CD4-positive, alpha-beta T cell treated with Interleukin-12 subunit alpha and Interleukin-12 subunit beta, for 1 hour (primary cell): Measurements from ENCODE around the gene FGD5.

Source experiments
- DNase-seq: peaks from one replicate; pipeline ENCODE4 v3.0.0-alpha.2; 2020

FGD5 gene

GRCh38 chr3:14832975-14833722 is 14.4 kb downstream of the FGD5 start:
- DNase-seq: no peak

- no peak for DNase-seq
These were observed 15.4 kb downstream of the FGD5 start for GRCh38 chr3:14834121-14834520.

- no peak for DNase-seq
These were observed 16.2 kb downstream of the FGD5 start for GRCh38 chr3:14834807-14835466.

GRCh38 chr3:14836049-14836468 is 17.3 kb downstream of the FGD5 start:
- DNase-seq: no peak

- no peak for DNase-seq
These were observed 18.6 kb downstream of the FGD5 start for GRCh38 chr3:14837186-14837877.

- DNase-seq: no peak
These were observed 19.1 kb downstream of the FGD5 start for GRCh38 chr3:14837878-14838258.

- DNase-seq: no peak
These were observed 20.5 kb downstream of the FGD5 start for GRCh38 chr3:14839236-14839635.

- DNase-seq: no peak
These were observed 23.1 kb downstream of the FGD5 start for GRCh38 chr3:14841836-14842235.

- no peak for DNase-seq
These were observed 23.5 kb downstream of the FGD5 start for GRCh38 chr3:14842277-14842676.

- DNase-seq: no peak
These were observed 24.6 kb downstream of the FGD5 start for GRCh38 chr3:14843321-14843720.

GRCh38 chr3:14844386-14845170 is 25.8 kb downstream of the FGD5 start:
- no peak for DNase-seq

GRCh38 chr3:14845180-14845579 is 26.4 kb downstream of the FGD5 start:
- DNase-seq: no peak

- DNase-seq: no peak
These were observed 27.1 kb downstream of the FGD5 start for GRCh38 chr3:14845826-14846225.

- DNase-seq: no peak
These were observed 27.6 kb downstream of the FGD5 start for GRCh38 chr3:14846226-14846880.

GRCh38 chr3:14847613-14848541 is 29.1 kb downstream of the FGD5 start:
- DNase-seq: no peak

GRCh38 chr3:14848906-14849305 is 30.1 kb downstream of the FGD5 start:
- no peak for DNase-seq

GRCh38 chr3:14849638-14850230 is 31.0 kb downstream of the FGD5 start:
- DNase-seq: no peak

- DNase-seq: no peak
These were observed 33.4 kb downstream of the FGD5 start for GRCh38 chr3:14852058-14852594.

- no peak for DNase-seq
These were observed 34.0 kb downstream of the FGD5 start for GRCh38 chr3:14852717-14853116.

- DNase-seq: no peak
These were observed 34.6 kb downstream of the FGD5 start for GRCh38 chr3:14853271-14853951.
